HEK293 (cell line): ENCODE data around the gene TSPEAR.
A peak's percentile ranks its signal among the peaks of the same experiment; 100 is the strongest.
"Not testable (repeated sequence)": the region's sequence is repeated elsewhere in the genome, so short reads cannot be mapped to it uniquely, and the experiment has no call there.

ENCODE experiments used
- CTCF ChIA-PET: fragments of 350-600 bp; formaldehyde crosslinking; extraction: SDS; loops from one replicate; lab custom pipeline; 2021; ENCODE audit warnings: antibody characterized with exemption; lab: Yijun Ruan, JAX
- POLR2A ChIA-PET: fragments of 300-600 bp; formaldehyde crosslinking; extraction: SDS; loops from one replicate; lab custom pipeline; 2020; ENCODE audit warnings: antibody characterized with exemption, inconsistent platforms; lab: Yijun Ruan, JAX
- H3K27ac ChIP-seq: fragments of 200-500 bp; sonication (Bioruptor generic); 2 replicates; pipeline ENCODE4 v1.5.1; 2014; ENCODE audit warnings: low read depth, low read length, control low read depth, inconsistent platforms; ENCODE audit errors: extremely low read depth
- H3K36me3 ChIP-seq, 2 experiments: fragments of 200-500 bp in 1 of 2; sonication (Bioruptor generic) in 1 of 2; 1 replicate in 1 of 2; 2 replicates in 1 of 2; pipeline ENCODE4 v1.5.1; 2014 to 2017; ENCODE audit warnings: inconsistent platforms in 2 of 2, low read length in 2 of 2; ENCODE audit not compliant: control insufficient read depth in 2 of 2, insufficient read depth in 1 of 2
- H3K4me1 ChIP-seq: fragments of 200-500 bp; sonication (Bioruptor generic); 2 replicates; pipeline ENCODE4 v1.5.1; 2014; ENCODE audit warnings: mild to moderate bottlenecking, low read length, inconsistent platforms; ENCODE audit not compliant: control insufficient read depth, insufficient read depth
- H3K4me3 ChIP-seq: 2 replicates; pipeline ENCODE4 v1.5.1; 2011; ENCODE audit warnings: low read depth, mild to moderate bottlenecking, control low read depth, low read length, moderate library complexity
- H3K9me3 ChIP-seq: fragments of 200-500 bp; sonication (Bioruptor generic); 2 replicates; pipeline ENCODE4 v1.5.1; 2014; ENCODE audit warnings: low read depth, low read length, inconsistent platforms; ENCODE audit not compliant: control insufficient read depth, insufficient read depth
- MEIS1 ChIP-seq: sonication (generic); formaldehyde crosslinking; IDR thresholded peaks from 2 replicates; pipeline ENCODE4 v1.8.1; 2022; ENCODE audit warnings: missing genetic modification reagents, mild to moderate bottlenecking, borderline replicate concordance
- MZF1 ChIP-seq: fragments of 450-650 bp; formaldehyde crosslinking; IDR thresholded peaks from 2 replicates; pipeline ENCODE4 v1.5.1; 2017; ENCODE audit warnings: missing biosample characterization, missing genetic modification characterization, borderline replicate concordance
- OSR2 ChIP-seq: fragments of 450-650 bp; formaldehyde crosslinking; IDR thresholded peaks from 2 replicates; pipeline ENCODE4 v1.5.1; 2016; ENCODE audit warnings: missing biosample characterization, missing genetic modification characterization
- PRDM2 ChIP-seq: fragments of 450-650 bp; formaldehyde crosslinking; IDR thresholded peaks from 2 replicates; pipeline ENCODE4 v1.5.1; 2016; ENCODE audit warnings: missing biosample characterization, missing genetic modification characterization, borderline replicate concordance
- TCF7L2 ChIP-seq: IDR thresholded peaks from 2 replicates; pipeline ENCODE4 v1.6.1; 2011; ENCODE audit warnings: low read depth, mild to moderate bottlenecking, inconsistent platforms, low read length, moderate library complexity, borderline replicate concordance
- TSHZ1 ChIP-seq: fragments of 450-650 bp; formaldehyde crosslinking; IDR thresholded peaks from 2 replicates; pipeline ENCODE4 v1.5.1; 2016; ENCODE audit warnings: missing biosample characterization, missing genetic modification characterization, borderline replicate concordance
- ZBTB21 ChIP-seq: fragments of 450-650 bp; formaldehyde crosslinking; IDR thresholded peaks from 2 replicates; pipeline ENCODE4 v1.5.1; 2017; ENCODE audit warnings: missing biosample characterization, missing genetic modification characterization
- ZBTB8A ChIP-seq: fragments of 450-650 bp; formaldehyde crosslinking; IDR thresholded peaks from 2 replicates; pipeline ENCODE4 v1.5.1; 2016; ENCODE audit warnings: missing biosample characterization, missing genetic modification characterization
- ZIC2 ChIP-seq: fragments of 450-650 bp; formaldehyde crosslinking; IDR thresholded peaks from 2 replicates; pipeline ENCODE4 v1.5.1; 2016; ENCODE audit warnings: missing biosample characterization, missing genetic modification characterization
- ZNF157 ChIP-seq: fragments of 450-650 bp; formaldehyde crosslinking; IDR thresholded peaks from 2 replicates; pipeline ENCODE4 v1.5.1; 2016; ENCODE audit warnings: missing biosample characterization, missing genetic modification characterization
- ZNF202 ChIP-seq: fragments of 450-650 bp; formaldehyde crosslinking; IDR thresholded peaks from 2 replicates; pipeline ENCODE4 v1.5.1; 2016; ENCODE audit warnings: missing biosample characterization, missing genetic modification characterization, borderline replicate concordance
- ZNF302 ChIP-seq: fragments of 450-650 bp; formaldehyde crosslinking; IDR thresholded peaks from 2 replicates; pipeline ENCODE4 v1.5.1; 2016; ENCODE audit warnings: missing biosample characterization, missing genetic modification characterization, low read depth
- ZNF335 ChIP-seq: fragments of 450-650 bp; formaldehyde crosslinking; conservative IDR thresholded peaks from 2 replicates; pipeline ENCODE4 v1.5.1; 2016; ENCODE audit warnings: missing biosample characterization, missing genetic modification characterization
- ZNF37A ChIP-seq: fragments of 450-650 bp; IDR thresholded peaks from 2 replicates; pipeline ENCODE4 v1.5.1; 2018; ENCODE audit warnings: missing biosample characterization, missing genetic modification characterization
- ZNF426 ChIP-seq: fragments of 450-650 bp; formaldehyde crosslinking; IDR thresholded peaks from 2 replicates; pipeline ENCODE4 v1.5.1; 2017; ENCODE audit warnings: missing biosample characterization, missing genetic modification characterization, mild to moderate bottlenecking, inconsistent platforms, moderate library complexity
- ZNF777 ChIP-seq: fragments of 450-650 bp; formaldehyde crosslinking; IDR thresholded peaks from 2 replicates; pipeline ENCODE4 v1.5.1; 2017; ENCODE audit warnings: missing biosample characterization, missing genetic modification characterization, borderline replicate concordance
- ZNF785 ChIP-seq: fragments of 450-650 bp; formaldehyde crosslinking; IDR thresholded peaks from 2 replicates; pipeline ENCODE4 v1.5.1; 2016; ENCODE audit warnings: missing biosample characterization, missing genetic modification characterization
- TF ChIP-seq, protein P1 (sequence below): fragments of 450-650 bp; formaldehyde crosslinking; IDR thresholded peaks from 2 replicates; pipeline ENCODE4 v1.5.1; 2016; ENCODE audit warnings: missing biosample characterization, missing genetic modification characterization
- TF ChIP-seq, protein P2 (sequence below): fragments of 450-650 bp; IDR thresholded peaks from 2 replicates; pipeline ENCODE4 v1.5.1; 2018; ENCODE audit warnings: missing biosample characterization, missing genetic modification characterization

TSPEAR gene

DNA sequence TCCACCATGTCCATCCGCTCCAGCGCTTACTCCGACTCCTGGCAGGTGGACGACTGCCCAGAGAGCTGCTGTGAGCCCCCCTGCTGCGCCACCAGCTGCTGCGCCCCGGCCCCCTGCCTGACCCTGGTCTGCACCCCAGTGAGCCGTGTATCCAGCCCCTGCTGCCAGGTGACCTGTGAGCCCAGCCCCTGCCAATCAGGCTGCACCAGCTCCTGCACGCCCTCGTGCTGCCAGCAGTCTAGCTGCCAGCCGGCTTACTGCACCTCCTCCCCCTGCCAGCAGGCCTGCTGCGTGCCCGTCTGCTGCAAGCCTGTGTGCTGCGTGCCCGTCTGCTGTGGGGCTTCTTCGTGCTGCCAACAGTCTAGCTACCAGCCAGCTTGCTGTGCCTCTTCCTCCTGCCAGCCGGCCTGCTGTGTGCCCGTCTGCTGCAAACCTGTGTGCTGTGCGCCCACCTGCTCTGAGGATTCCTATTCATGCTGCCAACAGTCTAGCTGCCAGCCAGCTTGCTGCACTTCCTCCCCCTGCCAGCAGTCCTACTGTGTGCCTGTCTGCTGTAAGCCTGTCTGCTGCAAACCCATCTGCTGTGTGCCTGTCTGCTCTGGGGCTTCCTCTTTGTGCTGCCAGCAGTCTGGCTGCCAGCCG is 84.1 kb downstream of the TSPEAR start:
- 0 out of 2 replicates have a peak, but pooled peaks have one; percentile 25 for TF ChIP-seq ZIC2 (tag by site-specific recombination)
- H3K4me1 ChIP-seq, H3K36me3 ChIP-seq, H3K27ac ChIP-seq, H3K9me3 ChIP-seq, CTCF ChIA-PET, H3K4me3 ChIP-seq, POLR2A ChIA-PET: not testable (repeated sequence)

GRCh38 chr21:44626673-44627143 is 84.7 kb downstream of the TSPEAR start, which contains the start of gene KRTAP10-9:
TSS of gene KRTAP10-9 (plus strand) at chr21:44627093. CDS start at chr21:44627172, 79 bp downstream.
- TF ChIP-seq ZNF37A (no peak), ZNF777 (tag by site-specific recombination) (no peak), ZNF426 (tag by site-specific recombination) (no peak), TSHZ1 (tag by site-specific recombination) (no peak), ZNF302 (tag by site-specific recombination) (no peak), ZBTB8A (tag by site-specific recombination) (no peak), OSR2 (tag by site-specific recombination) (no peak), ZNF202 (tag by site-specific recombination) (no peak), TCF7L2 (no peak), ZBTB21 (tag by site-specific recombination) (no peak), ZNF335 (no peak), MEIS1 (CRISPR knock-in tag) (no peak), MZF1 (tag by site-specific recombination) (no peak), ZNF785 (tag by site-specific recombination) (no peak), ZNF157 (no peak), PRDM2 (tag by site-specific recombination) (no peak)
- TF ChIP-seq, protein P1, sequence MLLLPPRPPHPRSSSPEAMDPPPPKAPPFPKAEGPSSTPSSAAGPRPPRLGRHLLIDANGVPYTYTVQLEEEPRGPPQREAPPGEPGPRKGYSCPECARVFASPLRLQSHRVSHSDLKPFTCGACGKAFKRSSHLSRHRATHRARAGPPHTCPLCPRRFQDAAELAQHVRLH, result no peak
- TF ChIP-seq, protein P2, sequence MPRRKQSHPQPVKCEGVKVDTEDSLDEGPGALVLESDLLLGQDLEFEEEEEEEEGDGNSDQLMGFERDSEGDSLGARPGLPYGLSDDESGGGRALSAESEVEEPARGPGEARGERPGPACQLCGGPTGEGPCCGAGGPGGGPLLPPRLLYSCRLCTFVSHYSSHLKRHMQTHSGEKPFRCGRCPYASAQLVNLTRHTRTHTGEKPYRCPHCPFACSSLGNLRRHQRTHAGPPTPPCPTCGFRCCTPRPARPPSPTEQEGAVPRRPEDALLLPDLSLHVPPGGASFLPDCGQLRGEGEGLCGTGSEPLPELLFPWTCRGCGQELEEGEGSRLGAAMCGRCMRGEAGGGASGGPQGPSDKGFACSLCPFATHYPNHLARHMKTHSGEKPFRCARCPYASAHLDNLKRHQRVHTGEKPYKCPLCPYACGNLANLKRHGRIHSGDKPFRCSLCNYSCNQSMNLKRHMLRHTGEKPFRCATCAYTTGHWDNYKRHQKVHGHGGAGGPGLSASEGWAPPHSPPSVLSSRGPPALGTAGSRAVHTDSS, result no peak
- H3K9me3 ChIP-seq, result no peaks in the 10 kb centered on the region
- POLR2A ChIA-PET, result no interaction called here
- no peak within 1 kb of the TSS for H3K4me3 ChIP-seq
- H3K4me1 ChIP-seq, result no peaks in the 10 kb centered on the region
- no peak within 1 kb of the TSS for H3K27ac ChIP-seq
- no peaks in the 10 kb centered on the region for H3K36me3 ChIP-seq
- CTCF ChIA-PET, result no interaction called here
